ENCODE results near the gene KCP. TPM values are rescaled to one million over a fixed set of nuclear protein-coding genes. Genes with fewer than 3 reads are reported as not detected.

The KCP gene
- total RNA-seq, 1 experiment from 2014 or later, result 2.7 TPM

GRCh38 chr7:128932862-128933179, 22.3 kb upstream of the KCP start (continued):
- TF ChIP-seq HMGXB4 (CRISPR knock-in tag; IDR thresholded peaks at IDR 0.05), result no peak
- no peak for TF ChIP-seq ZNF219 (CRISPR knock-in tag; IDR thresholded peaks at IDR 0.05; ENCODE audit: borderline replicate concordance)
- TF ChIP-seq TEAD1 (CRISPR knock-in tag; IDR thresholded peaks at IDR 0.05), result no peak
- no peak for TF ChIP-seq ZNF317 (CRISPR knock-in tag; IDR thresholded peaks at IDR 0.05; ENCODE audit: borderline replicate concordance, low read depth)

GRCh38 chr7:128931965-128932861, 21.7 kb upstream of the KCP start:
- Mint-ChIP-seq H3K4me3 (no peak overlapping the region), H3K27me3 (ENCODE audit: low read depth) (peaks cover 36% of the 10 kb centered on the region), H3K9me3 (peaks cover 8% of the 10 kb centered on the region), H3K36me3 (no peaks in the 10 kb centered on the region; the same call in 1 of the 2 replicates), H3K27ac (no peak overlapping the region), H3K4me1 (peaks cover 6% of the 10 kb centered on the region)
- ATAC-seq (no peak), DNase-seq (ENCODE audit: low spot score) (no peak)
- ChIA-PET POLR2A (no interaction called here), CTCF (interaction anchor here (1.1 to 2.3 kb wide), 6 partner anchors 15 to 160 kb away, joined by 3 to 10 read pairs (median 8); partner anchors contain the start of gene KCP)
- no peak for TF ChIP-seq AFF4 (CRISPR knock-in tag; IDR thresholded peaks at IDR 0.05; ENCODE audit: borderline replicate concordance)
- TF ChIP-seq ZNF396 (CRISPR knock-in tag; IDR thresholded peaks at IDR 0.05; ENCODE audit: borderline replicate concordance), result no peak
- TF ChIP-seq HMGXB4 (CRISPR knock-in tag; IDR thresholded peaks at IDR 0.05), result no peak
- no peak for TF ChIP-seq JUN (CRISPR knock-in tag; IDR thresholded peaks at IDR 0.05)
- TF ChIP-seq FOXK1 (CRISPR knock-in tag; IDR thresholded peaks at IDR 0.05), result no peak
- TF ChIP-seq OVOL2 (CRISPR knock-in tag; IDR thresholded peaks at IDR 0.05; ENCODE audit: borderline replicate concordance), result no peak
- no peak for TF ChIP-seq NR2C2 (CRISPR knock-in tag; IDR thresholded peaks at IDR 0.05)
- TF ChIP-seq NR1H2 (CRISPR knock-in tag; IDR thresholded peaks at IDR 0.05), result no peak
- no peak for TF ChIP-seq E2F1 (CRISPR knock-in tag; IDR thresholded peaks at IDR 0.05)
- TF ChIP-seq TEAD1 (CRISPR knock-in tag; IDR thresholded peaks at IDR 0.05), result no peak
- no peak for TF ChIP-seq ETV6 (CRISPR knock-in tag; IDR thresholded peaks at IDR 0.05)
- no peak for TF ChIP-seq MXD4 (CRISPR knock-in tag; IDR thresholded peaks at IDR 0.05; ENCODE audit: borderline replicate concordance)
- no peak for TF ChIP-seq ZNF281 (CRISPR knock-in tag; IDR thresholded peaks at IDR 0.05)
- TF ChIP-seq ZNF423 (CRISPR knock-in tag; IDR thresholded peaks at IDR 0.05), result no peak
- TF ChIP-seq MYBL2 (CRISPR knock-in tag; IDR thresholded peaks at IDR 0.05), result no peak
- TF ChIP-seq TP53 (CRISPR knock-in tag; IDR thresholded peaks at IDR 0.05), result no peak
- TF ChIP-seq JAZF1 (CRISPR knock-in tag; IDR thresholded peaks at IDR 0.05), result no peak
